ENCODE data around the gene ATF7. TPM values are rescaled to one million over a fixed set of nuclear protein-coding genes. Genes with fewer than 3 reads are reported as not detected.

The ATF7 gene
- total and polyA plus RNA-seq, 2 of the 13 experiments (the other 11 are each of a cell fraction or from before 2014, with no cell fraction given), result 9.6 to 16.2 TPM

- TF ChIP-seq TBX2 (CRISPR knock-in tag; IDR thresholded peaks at IDR 0.05; ENCODE audit: borderline replicate concordance) (no peak), ZNF737 (CRISPR knock-in tag; IDR thresholded peaks at IDR 0.05; ENCODE audit: borderline replicate concordance) (no peak), REPIN1 (CRISPR knock-in tag; IDR thresholded peaks at IDR 0.05; ENCODE audit: borderline replicate concordance, low read depth) (0 out of 2 replicates have a peak, but pooled peaks have one; percentile 5), ZNF275 (CRISPR knock-in tag; IDR thresholded peaks at IDR 0.05; ENCODE audit: borderline replicate concordance) (no peak), ZNF446 (CRISPR knock-in tag; IDR thresholded peaks at IDR 0.05) (no peak), DNMT1 (CRISPR knock-in tag; IDR thresholded peaks at IDR 0.05) (no peak), HNRNPL (IDR thresholded peaks at IDR 0.05; ENCODE audit: low read depth, low read length) (no peak), MEIS2 (CRISPR knock-in tag; IDR thresholded peaks at IDR 0.05) (no peak)
These were observed 142.2 kb downstream of the ATF7 start (continued) for GRCh38 chr12:53483979-53484377.

GRCh38 chr12:53483225-53483978 lies 142.8 kb downstream of the ATF7 start:
- Histone ChIP-seq H3K9ac (ENCODE audit: insufficient read depth, low read depth, low read length) (no peak overlapping the region), H2AFZ (ENCODE audit: low read length) (no peak overlapping the region), H3K9me3 (ENCODE audit: low read length) (no peaks in the 10 kb centered on the region), H3K79me2 (ENCODE audit: insufficient read depth, low read length) (no peaks in the 10 kb centered on the region), H3K36me3 (replicated peaks in 1 of 2; ENCODE audit: control insufficient read depth in 1 of 2, insufficient read depth in 2 of 2, low read length in 2 of 2) (peaks cover 11 to 38% of the 10 kb centered on the region in 2 experiments), H3K27me3 (ENCODE audit: control insufficient read depth in 1 of 2, insufficient read depth in 2 of 2, low read length in 2 of 2) (no peaks in the 10 kb centered on the region), H3K4me1 (ENCODE audit: insufficient read depth, low read length) (no peaks in the 10 kb centered on the region), H3K4me2 (ENCODE audit: low read depth, low read length) (no peak overlapping the region), H3K27ac (ENCODE audit: extremely low read length, insufficient read depth, low read length) (no peak overlapping the region), H3K4me3 (replicated peaks in 1 of 3; ENCODE audit: insufficient read depth in 1 of 3, low read depth in 2 of 3, low read length in 3 of 3) (no peak overlapping the region), H4K20me1 (ENCODE audit: insufficient read depth, low read length) (peaks cover 10% of the 10 kb centered on the region)
- no TSS peak for BruUV-seq (replicated peaks)
- DNase-seq (ENCODE audit: low spot score), result no peak
- intact Hi-C loops (cut with micrococcal nuclease; ENCODE audit: unreplicated experiment) (no loop called here), in situ Hi-C loops (cut with HindIII; ENCODE audit: extremely low pct_ligation_motif_present, low pct_unique_long_range_greater_than_20kb) (no loop called here)
- no peak for FAIRE-seq
- peak; percentile 0 for ATAC-seq
- WGBS (ENCODE audit: low lambda C conversion rate), result 82% methylated on average over 9 of the region's 9 CpGs
- CTCF ChIA-PET (ENCODE audit: low intra/inter-chr PET ratio, low total read pairs), result no interaction called here
- POLR2A ChIA-PET, result interaction anchor here (0.6 to 4.2 kb wide), 7 partner anchors 9 to 42 kb away, joined by 3 to 58 read pairs (median 4); partner anchors contain the start of genes MAP3K12, PRR13 and TARBP2
- TF ChIP-seq IKZF5 (CRISPR knock-in tag; IDR thresholded peaks at IDR 0.05) (no peak), DNMT3B (CRISPR knock-in tag; conservative IDR thresholded peaks at IDR 0.05) (no peak), ZNF407 (CRISPR knock-in tag; IDR thresholded peaks at IDR 0.05; ENCODE audit: not compliant biosample characterization) (no peak)

Data from HepG2 (cell line).